H7 (cell line): ENCODE measurements around the gene CD3D. TPM values are rescaled to one million over a fixed set of nuclear protein-coding genes. Genes with fewer than 3 reads are reported as not detected.

Experiments used
- DNase-seq: peaks from one replicate; pipeline ENCODE4 v3.0.0; 2012
- H3K27me3 ChIP-seq: 2 replicates; pipeline ENCODE4 v1.6.0; 2011; ENCODE audit warnings: mild to moderate bottlenecking, low read length; ENCODE audit not compliant: control insufficient read depth, insufficient read depth
- H3K36me3 ChIP-seq: replicated peaks from 2 replicates; pipeline ENCODE4 v1.5.1; 2011; ENCODE audit warnings: low read length; ENCODE audit not compliant: control insufficient read depth, insufficient read depth
- H3K4me3 ChIP-seq: 2 replicates; pipeline ENCODE4 v1.5.1; 2011; ENCODE audit warnings: low read depth, mild to moderate bottlenecking, control low read depth, low read length, moderate library complexity; ENCODE audit not compliant: insufficient read depth
- total RNA-seq: library from RNA; depleted of rRNA; stranded (reverse); fragments of >200 nt; shearing (Covaris generic); gene quantifications from 2 replicates; pipeline ENCODE4 v1.2.3, GENCODE V29; 2014; rRNA removed

Gene CD3D
- total RNA-seq = 1.5 TPM in 1 of 2 replicates, not detected in the other

DNA sequence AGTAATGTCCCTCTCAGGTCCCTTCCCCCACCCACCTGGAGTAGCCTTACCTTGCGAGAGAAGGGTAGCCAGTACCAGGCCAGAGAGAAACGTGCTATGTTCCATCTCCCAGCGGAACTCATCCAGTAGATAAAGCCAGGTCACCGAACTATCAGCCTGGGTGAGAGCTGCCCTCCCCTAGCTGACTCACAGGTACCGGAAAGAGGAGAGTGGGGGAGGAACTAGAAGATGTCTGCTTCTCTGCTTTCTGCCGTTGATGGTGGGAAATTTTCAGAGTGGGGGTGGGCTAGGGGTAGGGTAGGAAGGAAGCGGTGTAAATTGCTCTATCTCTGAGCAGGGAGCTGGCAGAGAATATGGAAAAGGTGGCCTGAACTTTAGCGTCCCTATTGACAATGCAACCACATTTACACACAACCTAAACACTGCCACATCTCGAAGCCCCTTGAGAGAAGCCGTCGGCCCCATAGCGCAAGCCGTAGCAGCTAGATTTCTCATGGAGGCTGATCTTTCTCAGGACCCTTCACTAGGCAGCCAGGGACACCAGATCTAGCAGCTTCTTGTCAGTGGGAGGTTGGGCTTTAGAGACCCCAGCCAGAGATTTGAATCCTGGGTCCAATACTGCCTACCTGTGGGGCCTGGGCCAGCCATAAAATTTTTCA lies at the start of gene CD3D:
CD3D (minus strand) TSS at position 203 of the 659 bp plus-strand sequence; CDS start at position 105, 98 bp downstream.
- Histone ChIP-seq H3K27me3 (no peaks in the 10 kb centered on the region), H3K4me3 (no peak within 1 kb of the TSS), H3K36me3 (no peaks in the 10 kb centered on the region)
- DNase-seq = no peak

DNA sequence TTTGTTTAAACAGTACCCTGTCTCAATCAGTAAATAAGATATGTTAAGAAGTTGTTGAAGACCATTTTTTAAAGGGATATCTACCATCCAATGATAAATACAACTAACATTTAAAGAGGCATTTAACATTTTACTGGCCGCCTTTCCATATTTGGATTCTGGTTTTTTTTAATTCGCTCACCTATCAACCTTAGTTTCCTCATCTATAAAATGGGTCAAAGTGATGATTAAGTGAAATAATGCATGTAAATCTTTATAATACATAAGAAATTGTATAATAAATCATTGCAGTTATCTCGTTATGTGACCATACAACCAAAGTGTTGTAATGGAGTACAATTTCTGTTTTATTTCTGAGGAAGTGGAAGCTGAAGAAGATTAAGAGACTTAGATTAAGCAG lies 41.2 kb upstream of the CD3D start:
- Histone ChIP-seq H3K4me3 (no peak overlapping the region), H3K36me3 (peaks cover 18% of the 10 kb centered on the region), H3K27me3 (no peaks in the 10 kb centered on the region)
- DNase-seq = no peak

DNA sequence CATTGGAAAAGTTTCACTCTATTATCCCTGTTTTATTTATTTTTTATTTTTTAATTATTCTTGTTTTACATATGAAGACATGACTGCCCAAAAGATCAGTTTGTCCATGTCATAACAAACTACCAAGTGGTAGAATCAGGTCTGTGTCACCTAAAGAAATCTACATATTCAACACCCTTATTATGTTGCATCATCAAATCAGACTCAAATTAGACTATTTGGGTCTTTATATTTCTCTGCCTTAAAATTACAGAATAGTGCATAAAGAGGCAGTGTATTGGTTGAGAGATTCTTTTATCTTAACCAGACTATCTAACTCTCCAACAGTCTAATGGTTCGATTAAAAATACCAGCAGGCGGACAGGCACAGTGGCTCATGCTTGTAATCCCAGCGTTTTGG lies 40.4 kb upstream of the CD3D start:
- H3K36me3 ChIP-seq = peaks cover 18% of the 10 kb centered on the region
- DNase-seq = no peak
- H3K27me3 ChIP-seq = no peaks in the 10 kb centered on the region
- H3K4me3 ChIP-seq = no peak overlapping the region

DNA sequence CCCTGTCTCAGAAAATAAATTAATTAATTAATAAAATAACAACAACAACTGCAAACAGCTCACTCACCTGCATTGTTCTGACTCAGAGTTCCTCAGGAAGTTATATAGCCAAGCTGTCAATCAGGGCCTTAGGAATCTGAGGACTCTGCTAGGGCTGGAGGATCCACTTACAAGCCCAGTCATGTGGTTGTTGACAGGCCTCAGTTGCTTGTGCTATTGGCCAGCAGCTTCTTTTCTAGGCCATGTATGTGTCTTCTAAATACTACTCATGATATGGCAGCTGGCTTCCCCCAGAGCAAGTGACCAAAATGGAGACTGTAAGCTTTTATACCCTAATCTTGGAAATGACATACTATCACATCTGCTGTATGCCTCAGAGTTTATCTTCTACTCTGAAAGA lies 38.1 kb upstream of the CD3D start:
- Histone ChIP-seq H3K36me3 (peaks cover 15% of the 10 kb centered on the region), H3K4me3 (no peak overlapping the region), H3K27me3 (no peaks in the 10 kb centered on the region)
- DNase-seq = no peak

DNA sequence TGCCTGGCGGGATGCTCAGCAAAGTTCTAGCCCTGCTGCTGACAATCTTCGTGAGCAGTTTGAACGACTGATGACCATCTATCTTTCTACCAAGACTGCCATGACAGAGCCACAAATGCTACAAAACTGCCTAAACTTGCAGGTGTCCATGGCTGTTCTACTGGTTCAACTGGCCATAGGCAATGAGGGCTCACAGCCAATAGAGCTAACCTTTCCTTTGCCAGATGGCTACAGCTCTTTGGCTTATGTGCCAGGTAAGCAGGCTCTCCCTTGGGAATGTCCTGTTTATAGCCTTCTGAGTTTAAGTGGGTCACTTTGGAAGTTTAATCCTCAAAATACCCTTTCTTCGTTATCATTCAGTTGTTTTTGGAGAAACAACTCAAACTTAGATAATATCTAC lies 37.0 kb upstream of the CD3D start:
- Histone ChIP-seq H3K4me3 (no peak overlapping the region), H3K27me3 (no peaks in the 10 kb centered on the region), H3K36me3 (peaks cover 10% of the 10 kb centered on the region)
- DNase-seq = no peak

DNA sequence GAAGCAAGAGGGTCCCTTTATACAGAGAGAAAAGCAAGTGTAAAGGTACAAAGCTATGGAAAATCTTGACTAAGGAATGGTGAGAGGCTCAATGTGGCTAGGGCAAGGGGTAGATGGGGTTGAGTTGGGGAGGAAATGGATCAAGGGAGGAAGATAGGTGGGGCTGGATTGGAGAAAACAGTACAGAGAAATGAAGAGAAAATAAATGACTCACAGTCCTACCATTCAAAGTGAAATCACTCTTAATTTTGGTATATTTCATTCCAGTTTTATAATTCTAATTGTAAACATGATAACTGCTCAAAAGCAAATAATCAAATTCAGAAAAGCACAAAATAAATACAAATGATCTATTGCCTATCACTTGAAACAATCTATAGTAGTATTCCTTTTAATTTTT lies 33.5 kb upstream of the CD3D start:
- Histone ChIP-seq H3K4me3 (no peak overlapping the region), H3K36me3 (peaks cover 7% of the 10 kb centered on the region), H3K27me3 (no peaks in the 10 kb centered on the region)
- DNase-seq = no peak

DNA sequence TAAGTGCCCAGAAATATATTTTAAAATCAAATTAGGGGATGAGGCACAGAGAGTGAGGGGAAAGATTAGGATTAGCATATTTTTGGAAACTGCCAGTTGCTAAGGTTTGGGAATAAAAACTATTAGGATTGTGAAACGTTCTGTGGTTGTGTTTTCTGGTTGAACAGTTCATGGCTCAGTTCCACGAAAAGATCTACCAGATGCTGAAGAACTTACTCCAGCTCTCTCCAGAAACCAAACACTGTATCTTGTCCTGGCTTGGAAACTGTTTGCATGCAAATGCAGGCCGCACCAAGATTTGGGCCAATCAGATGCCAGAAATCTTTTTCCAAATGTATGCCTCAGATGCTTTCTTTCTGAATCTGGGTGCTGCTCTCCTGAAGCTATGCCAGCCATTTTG lies 32.2 kb upstream of the CD3D start:
- DNase-seq = no peak
- no peak overlapping the region for H3K4me3 ChIP-seq
- H3K36me3 ChIP-seq = peaks cover 8% of the 10 kb centered on the region
- no peaks in the 10 kb centered on the region for H3K27me3 ChIP-seq

DNA sequence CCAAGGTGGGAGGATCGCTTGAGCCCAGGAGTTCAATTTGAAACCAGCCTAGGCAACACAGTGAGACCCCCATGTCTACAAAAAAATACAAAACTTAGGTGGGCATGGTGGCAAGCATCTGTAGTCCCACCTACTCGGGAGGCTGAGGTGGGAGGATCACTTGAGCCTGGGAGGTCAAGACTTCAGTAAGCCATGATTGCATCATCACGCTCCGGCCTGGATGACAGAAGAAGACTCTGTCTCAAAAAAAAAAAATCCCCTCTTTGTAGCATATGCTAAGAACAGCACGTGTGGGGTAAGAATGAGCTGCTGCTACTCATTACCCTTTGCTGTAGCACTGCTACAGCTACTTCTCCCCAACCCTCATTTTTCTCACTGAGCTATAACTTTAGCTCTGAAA lies 31.4 kb upstream of the CD3D start:
- Histone ChIP-seq H3K4me3 (no peak overlapping the region), H3K27me3 (no peaks in the 10 kb centered on the region), H3K36me3 (peaks cover 9% of the 10 kb centered on the region)
- DNase-seq = no peak

DNA sequence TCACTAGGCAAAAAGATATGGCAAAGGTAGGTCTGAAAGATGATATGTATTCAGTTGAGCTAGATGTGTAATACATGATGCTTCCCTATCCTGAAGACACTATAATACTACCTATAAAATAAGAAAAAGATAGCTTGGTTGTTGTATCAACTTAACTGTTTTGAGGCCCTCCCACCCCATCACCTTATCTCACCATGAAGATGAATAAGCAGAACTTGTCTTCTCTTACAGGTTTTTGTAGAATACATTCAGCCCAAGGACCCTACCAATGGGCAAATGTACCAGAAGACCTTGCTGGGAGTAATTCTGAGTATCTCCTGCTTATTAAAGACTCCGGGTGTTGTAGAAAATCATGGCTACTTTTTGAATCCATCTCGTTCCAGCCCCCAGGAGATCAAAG lies 30.8 kb upstream of the CD3D start:
- peaks cover 11% of the 10 kb centered on the region for H3K36me3 ChIP-seq
- no peak for DNase-seq
- H3K4me3 ChIP-seq = no peak overlapping the region

DNA sequence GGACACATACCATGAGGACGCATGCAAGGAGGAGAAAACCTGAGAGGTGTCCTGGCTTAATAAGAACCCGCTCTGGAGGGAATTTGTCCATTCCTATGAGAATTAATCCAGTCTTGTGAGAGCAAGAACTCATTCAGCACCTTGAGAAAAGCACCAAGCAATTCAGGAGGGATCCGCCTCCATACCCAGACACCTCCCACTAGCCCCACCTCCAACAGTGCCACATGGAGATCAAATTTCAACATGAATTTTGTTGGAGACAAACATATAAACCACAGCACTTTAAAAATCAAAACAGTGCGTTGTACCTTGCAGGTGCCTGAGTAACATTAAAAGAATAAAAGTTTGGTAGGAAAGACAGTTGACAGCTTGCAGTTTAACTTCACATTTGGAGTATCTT lies 28.3 kb upstream of the CD3D start:
- Histone ChIP-seq H3K36me3 (peaks cover 9% of the 10 kb centered on the region), H3K4me3 (no peak overlapping the region), H3K27me3 (no peaks in the 10 kb centered on the region)
- DNase-seq = no peak

More for the DNA sequence above, 30.8 kb upstream of the CD3D start:
- no peaks in the 10 kb centered on the region for H3K27me3 ChIP-seq

DNA sequence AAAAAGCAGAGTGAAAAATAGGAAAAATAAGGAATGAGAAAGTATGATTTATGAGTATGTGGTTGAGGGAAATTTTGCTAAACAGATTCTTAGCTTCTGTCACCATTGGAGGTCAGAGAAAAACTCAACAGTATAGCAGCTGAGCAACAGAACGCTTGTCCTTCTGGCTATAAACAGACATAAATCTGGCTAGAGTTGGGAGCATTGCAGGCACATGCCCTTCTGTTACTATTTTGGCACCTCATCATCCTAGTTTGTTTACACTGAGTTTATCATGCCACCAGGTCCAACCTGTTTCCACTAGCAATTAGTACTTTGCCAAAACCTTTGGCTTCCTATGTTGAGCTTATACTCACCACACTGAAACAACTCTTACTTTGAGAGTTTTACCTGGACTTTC lies 23.8 kb upstream of the CD3D start:
- Histone ChIP-seq H3K27me3 (no peaks in the 10 kb centered on the region), H3K36me3 (peaks cover 6% of the 10 kb centered on the region), H3K4me3 (no peak overlapping the region)
- no peak for DNase-seq

DNA sequence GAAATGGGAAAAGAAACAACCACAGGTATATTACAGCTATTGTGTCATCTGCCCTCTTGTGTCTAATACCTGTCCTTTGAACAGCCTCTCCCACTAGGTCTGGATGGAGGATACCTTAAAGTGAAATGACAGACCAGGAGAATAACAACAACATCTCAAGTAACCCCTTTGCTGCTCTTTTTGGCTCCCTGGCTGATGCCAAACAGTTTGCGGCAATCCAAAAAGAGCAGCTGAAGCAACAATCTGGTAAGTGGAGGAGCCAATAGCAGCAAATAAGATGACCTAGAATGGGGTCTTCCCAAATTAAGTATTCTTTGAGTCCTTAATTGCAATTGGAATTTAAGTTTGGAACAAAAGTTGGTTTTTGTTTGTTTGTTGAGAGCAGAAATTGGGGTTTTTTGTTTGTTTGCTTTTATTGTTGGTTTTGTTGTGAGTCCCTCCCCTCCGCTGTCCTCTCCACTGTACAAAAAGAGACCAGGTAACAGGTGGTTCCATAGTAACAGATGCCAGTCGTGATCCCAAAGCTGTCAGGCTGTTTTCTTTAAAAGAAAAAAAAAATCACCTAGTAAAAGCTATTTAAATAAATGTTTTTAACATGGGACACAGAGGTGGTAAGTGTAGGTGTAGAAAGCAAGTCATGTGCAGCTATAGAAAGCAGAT lies 22.6 kb upstream of the CD3D start:
- H3K27me3 ChIP-seq = no peaks in the 10 kb centered on the region
- no peak overlapping the region for H3K4me3 ChIP-seq
- H3K36me3 ChIP-seq = peaks cover 4% of the 10 kb centered on the region
- DNase-seq = no peak

DNA sequence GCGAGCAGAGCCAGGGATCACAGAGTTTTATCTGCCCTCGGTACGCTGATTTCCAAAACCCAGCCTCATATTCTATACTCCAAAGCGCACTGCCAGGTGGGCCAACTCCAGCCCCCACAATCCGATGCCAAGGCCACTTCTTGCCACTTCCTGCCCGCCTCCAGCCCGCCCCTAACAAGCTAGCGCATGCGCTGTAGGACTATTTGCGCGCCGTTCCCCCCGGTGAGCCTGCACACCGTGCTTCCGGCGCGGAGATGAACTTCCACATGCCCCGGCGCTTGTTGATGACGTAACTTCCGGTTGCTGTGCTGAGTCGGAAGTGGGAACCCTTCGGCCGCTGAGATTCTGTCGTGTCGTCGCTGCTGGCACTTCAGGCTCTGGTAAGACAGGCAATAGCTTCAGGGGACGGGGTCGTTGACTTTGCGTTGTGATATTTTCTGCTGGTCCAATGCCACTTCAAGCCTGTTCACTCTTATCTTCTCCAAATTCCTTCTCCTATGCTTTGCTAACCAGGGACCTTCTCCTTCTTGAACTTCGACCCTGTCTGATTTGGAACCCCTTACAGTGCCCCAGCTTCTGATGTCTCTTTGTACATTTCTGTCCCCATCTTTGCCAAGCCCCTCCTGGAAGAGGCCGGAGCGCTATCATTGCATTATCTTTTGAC lies 16.9 kb upstream of the CD3D start, which contains the start of gene UBE4A:
UBE4A (plus strand) TSS at position 306 of the 664 bp plus-strand sequence. CDS start 5,481 bp downstream, outside the sequence.
- H3K36me3 ChIP-seq = no peaks in the 10 kb centered on the region
- H3K27me3 ChIP-seq = no peaks in the 10 kb centered on the region
- peak; percentile 80 for DNase-seq
- peak within 1 kb of the TSS; percentile 98 for H3K4me3 ChIP-seq

DNA sequence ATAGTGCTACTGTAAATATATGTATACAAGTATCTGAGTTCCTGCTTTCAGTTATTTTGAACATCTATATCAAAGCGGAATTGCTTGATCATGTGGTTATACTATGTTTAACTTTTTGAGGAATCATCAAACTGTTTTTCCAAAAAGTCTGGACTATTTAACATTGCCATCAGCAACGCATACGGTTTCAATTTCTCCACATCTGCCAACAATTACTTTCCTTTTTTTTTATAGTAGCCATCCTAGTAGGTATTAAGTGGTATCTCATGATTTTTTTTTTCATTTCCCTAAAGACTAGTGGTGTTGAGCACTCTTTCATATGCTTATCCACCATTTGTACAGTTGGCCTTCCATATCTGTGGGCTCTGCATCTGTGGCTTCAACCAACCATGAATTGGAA lies 15.6 kb upstream of the CD3D start:
- no peak for DNase-seq
- Histone ChIP-seq H3K27me3 (no peaks in the 10 kb centered on the region), H3K4me3 (no peak overlapping the region), H3K36me3 (no peaks in the 10 kb centered on the region)
